Measurements from ENCODE around the gene IL18RAP.

- no peak for TF ChIP-seq CTCF (IDR thresholded peaks at IDR 0.05; ENCODE audit: extremely low read depth in 1 of 2, insufficient read depth in 1 of 2, low read depth in 1 of 2, low read length in 2 of 2)
- no peak for TF ChIP-seq MAX (IDR thresholded peaks at IDR 0.05; ENCODE audit: insufficient read depth, insufficient read length)
- no peak for TF ChIP-seq POLR2A (IDR thresholded peaks at IDR 0.05; ENCODE audit: low read depth, low read length)
- no peak for TF ChIP-seq POLR2AphosphoS5 (IDR thresholded peaks at IDR 0.05; ENCODE audit: insufficient read depth, low read depth, low read length)
- no peak for TF ChIP-seq EZH2 (IDR thresholded peaks at IDR 0.05; ENCODE audit: borderline replicate concordance, low read depth, low read length, severe bottlenecking)
- no peak for TF ChIP-seq GATA2 (IDR thresholded peaks at IDR 0.05; ENCODE audit: insufficient read depth, insufficient read length, low read depth, low read length)
- no peak for TF ChIP-seq FOS (IDR thresholded peaks at IDR 0.05; ENCODE audit: borderline replicate concordance, insufficient read depth, low read length)
These were observed 11.2 kb downstream of the IL18RAP start for GRCh38 chr2:102433973-102434654.

Data from endothelial cell of umbilical vein (primary cell).